Measurements from ENCODE around the gene CCBE1.

- no peak for TF ChIP-seq POLR2AphosphoS5 (IDR thresholded peaks at IDR 0.05; ENCODE audit: low read depth, low read length)
- TF ChIP-seq, protein P1, sequence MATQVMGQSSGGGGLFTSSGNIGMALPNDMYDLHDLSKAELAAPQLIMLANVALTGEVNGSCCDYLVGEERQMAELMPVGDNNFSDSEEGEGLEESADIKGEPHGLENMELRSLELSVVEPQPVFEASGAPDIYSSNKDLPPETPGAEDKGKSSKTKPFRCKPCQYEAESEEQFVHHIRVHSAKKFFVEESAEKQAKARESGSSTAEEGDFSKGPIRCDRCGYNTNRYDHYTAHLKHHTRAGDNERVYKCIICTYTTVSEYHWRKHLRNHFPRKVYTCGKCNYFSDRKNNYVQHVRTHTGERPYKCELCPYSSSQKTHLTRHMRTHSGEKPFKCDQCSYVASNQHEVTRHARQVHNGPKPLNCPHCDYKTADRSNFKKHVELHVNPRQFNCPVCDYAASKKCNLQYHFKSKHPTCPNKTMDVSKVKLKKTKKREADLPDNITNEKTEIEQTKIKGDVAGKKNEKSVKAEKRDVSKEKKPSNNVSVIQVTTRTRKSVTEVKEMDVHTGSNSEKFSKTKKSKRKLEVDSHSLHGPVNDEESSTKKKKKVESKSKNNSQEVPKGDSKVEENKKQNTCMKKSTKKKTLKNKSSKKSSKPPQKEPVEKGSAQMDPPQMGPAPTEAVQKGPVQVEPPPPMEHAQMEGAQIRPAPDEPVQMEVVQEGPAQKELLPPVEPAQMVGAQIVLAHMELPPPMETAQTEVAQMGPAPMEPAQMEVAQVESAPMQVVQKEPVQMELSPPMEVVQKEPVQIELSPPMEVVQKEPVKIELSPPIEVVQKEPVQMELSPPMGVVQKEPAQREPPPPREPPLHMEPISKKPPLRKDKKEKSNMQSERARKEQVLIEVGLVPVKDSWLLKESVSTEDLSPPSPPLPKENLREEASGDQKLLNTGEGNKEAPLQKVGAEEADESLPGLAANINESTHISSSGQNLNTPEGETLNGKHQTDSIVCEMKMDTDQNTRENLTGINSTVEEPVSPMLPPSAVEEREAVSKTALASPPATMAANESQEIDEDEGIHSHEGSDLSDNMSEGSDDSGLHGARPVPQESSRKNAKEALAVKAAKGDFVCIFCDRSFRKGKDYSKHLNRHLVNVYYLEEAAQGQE (IDR thresholded peaks at IDR 0.05; ENCODE audit: insufficient read depth in 1 of 2, low read depth in 2 of 2, low read length in 2 of 2), result no peak
- TF ChIP-seq TAF1 (IDR thresholded peaks at IDR 0.05; ENCODE audit: borderline replicate concordance, insufficient read depth, low read length), result no peak
Observed at GRCh38 chr18:59597049-59597448, 100.2 kb downstream of the CCBE1 start.

Measured in PFSK-1 (cell line).